ENCODE data around the gene KRT17. TPM values are rescaled to one million over a fixed set of nuclear protein-coding genes. Genes with fewer than 3 reads are reported as not detected.

The KRT17 gene
- total RNA-seq, 1 experiment from 2014 or later: 29.0 TPM

DNA sequence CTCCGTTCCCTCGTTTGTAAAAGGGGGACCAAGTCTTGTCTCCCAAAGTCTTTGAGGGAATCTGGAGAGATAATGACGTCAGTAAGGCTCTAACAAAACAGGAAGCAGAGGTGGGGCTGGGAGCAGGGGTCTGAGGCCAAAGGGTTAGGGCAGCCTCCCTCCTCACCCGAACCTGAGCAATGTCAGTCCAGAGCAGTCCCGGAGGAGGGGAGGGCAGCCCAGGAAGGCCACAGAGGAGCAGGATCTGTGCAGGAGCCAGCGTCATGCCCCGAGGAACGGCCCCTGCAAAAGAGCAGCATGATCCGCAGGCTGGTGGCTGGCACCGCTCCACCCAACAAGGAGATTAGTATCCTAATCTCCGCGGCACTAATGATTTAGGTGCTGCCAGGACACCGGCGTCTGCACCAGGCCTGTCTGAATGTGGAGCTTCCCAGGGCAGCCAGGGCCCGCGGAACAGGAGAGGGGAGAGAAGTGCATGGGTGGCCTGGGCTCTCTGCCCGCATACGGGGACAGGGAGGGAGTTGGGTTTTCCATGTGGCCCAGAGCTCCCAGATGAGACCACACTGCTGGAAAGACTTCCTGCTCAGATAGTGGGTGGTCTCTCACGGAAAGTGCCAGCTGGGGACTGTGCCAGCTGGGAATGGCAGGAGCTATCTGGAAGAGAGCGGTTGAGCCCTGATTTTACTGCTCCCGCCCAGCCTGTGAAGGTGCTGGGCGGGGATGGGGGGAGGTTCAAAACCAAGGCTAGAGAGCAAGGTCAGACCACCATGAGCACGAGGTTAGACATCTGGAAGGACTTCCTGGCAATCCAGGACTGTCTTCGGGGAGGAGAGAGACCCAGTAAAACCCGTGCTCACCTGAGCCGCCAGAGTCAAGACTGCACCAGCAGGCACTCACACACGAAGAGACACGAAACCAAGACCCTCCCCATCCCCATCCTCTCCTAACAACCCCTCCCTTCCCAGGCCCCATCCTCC is 11.0 kb upstream of the KRT17 start:
- H3K4me2 ChIP-seq: no peak overlapping the region

DNA sequence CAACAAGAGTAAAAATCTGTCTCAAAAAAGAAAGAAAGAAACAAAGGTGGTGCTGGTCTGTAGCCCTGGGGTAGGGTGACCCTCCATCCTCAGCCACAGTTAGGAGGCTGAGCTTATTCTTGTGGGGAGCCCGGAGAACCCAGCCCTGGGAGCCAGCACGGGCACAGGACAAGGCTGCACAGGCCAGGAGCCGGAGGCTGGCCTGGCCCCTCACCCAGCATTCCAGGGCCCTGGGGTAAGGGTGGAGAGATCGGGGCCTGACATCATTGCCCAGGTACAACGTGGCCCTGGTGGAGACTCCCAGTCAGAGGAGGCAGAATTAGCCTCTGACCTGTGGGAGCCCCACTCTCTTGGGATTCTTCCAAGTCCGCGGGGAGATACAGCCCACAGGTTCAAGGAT is 10.3 kb upstream of the KRT17 start:
- Histone ChIP-seq H3K4me2 (no peak overlapping the region), H3K79me2 (ENCODE audit: low read depth) (no peaks in the 10 kb centered on the region), H3K36me3 (ENCODE audit: low read depth) (no peaks in the 10 kb centered on the region), H3K9me2 (ENCODE audit: insufficient read depth) (no peaks in the 10 kb centered on the region), H4K20me1 (ENCODE audit: insufficient read depth) (no peaks in the 10 kb centered on the region), H3K9me3 (ENCODE audit: insufficient read depth, low read depth) (no peaks in the 10 kb centered on the region), H3K27ac (no peak overlapping the region), H3K4me3 (no peak overlapping the region), H3K4me1 (replicated peaks; ENCODE audit: insufficient read depth) (no peaks in the 10 kb centered on the region), H2AFZ (no peak overlapping the region), H3F3A (ENCODE audit: insufficient read depth, low read depth) (peaks cover 10% of the 10 kb centered on the region; the same call in 1 of the 2 replicates), H3K27me3 (ENCODE audit: insufficient read depth, low read depth) (no peaks in the 10 kb centered on the region)
- ChIA-PET POLR2A (ENCODE audit: unreplicated experiment) (no interaction called here), CTCF (no interaction called here)
- TF ChIP-seq, protein P1, sequence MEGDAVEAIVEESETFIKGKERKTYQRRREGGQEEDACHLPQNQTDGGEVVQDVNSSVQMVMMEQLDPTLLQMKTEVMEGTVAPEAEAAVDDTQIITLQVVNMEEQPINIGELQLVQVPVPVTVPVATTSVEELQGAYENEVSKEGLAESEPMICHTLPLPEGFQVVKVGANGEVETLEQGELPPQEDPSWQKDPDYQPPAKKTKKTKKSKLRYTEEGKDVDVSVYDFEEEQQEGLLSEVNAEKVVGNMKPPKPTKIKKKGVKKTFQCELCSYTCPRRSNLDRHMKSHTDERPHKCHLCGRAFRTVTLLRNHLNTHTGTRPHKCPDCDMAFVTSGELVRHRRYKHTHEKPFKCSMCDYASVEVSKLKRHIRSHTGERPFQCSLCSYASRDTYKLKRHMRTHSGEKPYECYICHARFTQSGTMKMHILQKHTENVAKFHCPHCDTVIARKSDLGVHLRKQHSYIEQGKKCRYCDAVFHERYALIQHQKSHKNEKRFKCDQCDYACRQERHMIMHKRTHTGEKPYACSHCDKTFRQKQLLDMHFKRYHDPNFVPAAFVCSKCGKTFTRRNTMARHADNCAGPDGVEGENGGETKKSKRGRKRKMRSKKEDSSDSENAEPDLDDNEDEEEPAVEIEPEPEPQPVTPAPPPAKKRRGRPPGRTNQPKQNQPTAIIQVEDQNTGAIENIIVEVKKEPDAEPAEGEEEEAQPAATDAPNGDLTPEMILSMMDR (conservative IDR thresholded peaks at IDR 0.05): no peak
- TF ChIP-seq EZH2 (IDR thresholded peaks at IDR 0.05; ENCODE audit: low read depth): no peak
- no peak for DNase-seq
- no TSS peak for BruUV-seq (replicated peaks)
- intact Hi-C loops (cut with micrococcal nuclease; ENCODE audit: unreplicated experiment): no loop called here

More for the DNA sequence above, 11.0 kb upstream of the KRT17 start:
- Histone ChIP-seq H3K9me3 (ENCODE audit: insufficient read depth, low read depth) (no peaks in the 10 kb centered on the region), H2AFZ (no peak overlapping the region), H4K20me1 (ENCODE audit: insufficient read depth) (no peaks in the 10 kb centered on the region), H3K79me2 (ENCODE audit: low read depth) (no peaks in the 10 kb centered on the region), H3K4me3 (no peak overlapping the region), H3K27ac (no peak overlapping the region), H3F3A (ENCODE audit: insufficient read depth, low read depth) (peaks cover 10% of the 10 kb centered on the region; the same call in 1 of the 2 replicates), H3K4me1 (replicated peaks; ENCODE audit: insufficient read depth) (no peaks in the 10 kb centered on the region), H3K9me2 (ENCODE audit: insufficient read depth) (no peaks in the 10 kb centered on the region), H3K36me3 (ENCODE audit: low read depth) (no peaks in the 10 kb centered on the region), H3K27me3 (ENCODE audit: insufficient read depth, low read depth) (no peaks in the 10 kb centered on the region)
- no peak for DNase-seq
- no TSS peak for BruUV-seq (replicated peaks)
- intact Hi-C loops (cut with micrococcal nuclease; ENCODE audit: unreplicated experiment): no loop called here
- no peak for TF ChIP-seq EZH2 (IDR thresholded peaks at IDR 0.05; ENCODE audit: low read depth)
- TF ChIP-seq, protein P1 (conservative IDR thresholded peaks at IDR 0.05): no peak
- ChIA-PET POLR2A (ENCODE audit: unreplicated experiment) (no interaction called here), CTCF (no interaction called here)

DNA sequence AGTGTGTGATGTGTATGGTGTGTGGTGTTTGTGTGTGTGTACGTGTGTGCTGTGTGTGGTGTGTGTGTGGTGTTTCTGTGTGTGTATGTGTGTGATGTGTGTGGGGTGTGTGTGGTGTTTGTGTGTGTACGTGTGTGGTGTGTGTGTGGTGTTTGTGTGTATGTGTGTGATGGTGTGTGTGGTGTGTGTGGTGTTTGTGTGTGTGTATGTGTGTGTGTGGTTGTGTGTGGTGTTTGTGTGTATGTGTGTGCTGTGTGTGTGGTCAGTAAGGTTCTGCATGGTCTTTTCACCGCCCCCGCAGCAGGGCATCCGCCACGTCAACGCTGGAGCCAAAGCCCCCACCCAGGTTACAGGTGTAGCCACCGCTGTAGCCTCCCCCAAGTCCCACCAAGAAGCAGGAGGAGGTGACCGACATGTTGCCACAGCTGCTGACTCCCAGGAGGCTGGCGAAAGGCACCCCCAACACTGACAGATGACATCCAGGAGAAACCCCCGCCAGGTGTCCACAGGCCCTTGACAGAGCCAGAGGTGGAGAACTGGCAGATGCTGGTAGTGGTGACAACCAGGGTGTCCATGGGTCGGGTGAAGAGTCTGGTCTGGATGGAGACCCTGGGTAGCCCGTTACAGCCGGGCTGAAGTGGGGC is 9.3 kb upstream of the KRT17 start:
- Histone ChIP-seq H3K27ac (no peak overlapping the region), H3K4me2 (no peak overlapping the region), H3F3A (ENCODE audit: insufficient read depth, low read depth) (peaks cover 10% of the 10 kb centered on the region; the same call in 1 of the 2 replicates), H3K36me3 (ENCODE audit: low read depth) (no peaks in the 10 kb centered on the region), H3K4me3 (no peak overlapping the region), H3K4me1 (replicated peaks; ENCODE audit: insufficient read depth) (no peaks in the 10 kb centered on the region), H3K27me3 (ENCODE audit: insufficient read depth, low read depth) (no peaks in the 10 kb centered on the region), H4K20me1 (ENCODE audit: insufficient read depth) (no peaks in the 10 kb centered on the region), H3K79me2 (ENCODE audit: low read depth) (no peaks in the 10 kb centered on the region), H3K9me3 (ENCODE audit: insufficient read depth, low read depth) (no peaks in the 10 kb centered on the region), H2AFZ (no peak overlapping the region), H3K9me2 (ENCODE audit: insufficient read depth) (no peaks in the 10 kb centered on the region)
- intact Hi-C loops (cut with micrococcal nuclease; ENCODE audit: unreplicated experiment): no loop called here
- no peak for DNase-seq
- BruUV-seq (replicated peaks): no TSS peak
- TF ChIP-seq, protein P1 (conservative IDR thresholded peaks at IDR 0.05): no peak
- TF ChIP-seq EZH2 (IDR thresholded peaks at IDR 0.05; ENCODE audit: low read depth): no peak
- ChIA-PET POLR2A (ENCODE audit: unreplicated experiment) (no interaction called here), CTCF (no interaction called here)

All from PC-9 (cell line).